Sciatic nerve (tissue), 2 donors: Measurements from ENCODE around the gene FFAR3. TPM values are rescaled to one million over a fixed set of nuclear protein-coding genes. Genes with fewer than 3 reads are reported as not detected.
"Not testable (repeated sequence)": the region's sequence is repeated elsewhere in the genome, so short reads cannot be mapped to it uniquely, and the experiment has no call there.

ENCODE experiments used
- ATAC-seq: fragments of 200-7000 bp; cut with Tn5 transposase; one replicate; pipeline ENCODE4 v1.9.1; 2020; ENCODE audit warnings: mild to moderate bottlenecking, moderate library complexity
- DNase-seq: peaks from one replicate; pipeline ENCODE4 v3.0.0-alpha.2; 2020; ENCODE audit warnings: low spot score
- intact Hi-C: fragments of 100-400 bp; cut with DNase I; formaldehyde crosslinking; loops from one replicate; pipeline ENCODE4 v1.14.2; 2022
- total RNA-seq: library from RNA; stranded (reverse); fragmentation: NEBNext Ultra II Directional; extraction: Animal tissue kit (Norgen Biotek cat#: 25700); gene quantifications from one replicate; pipeline ENCODE4 v1.2.1, GENCODE V29; 2021
- donor health status: DM: no; HTN: no; CAD: no.
- donor health status: DM: no; HTN: no; CAD: no.

Gene FFAR3
- total RNA-seq, 1 donor from 2014 or later = 0.76 TPM

GRCh38 chr19:35363711-35364425 lies 5.6 kb downstream of the FFAR3 start:
- intact Hi-C loops = no loop called here
- DNase-seq = no peak
- no peak for ATAC-seq

GRCh38 chr19:35365303-35365702 lies 7.0 kb downstream of the FFAR3 start:
- intact Hi-C loops = no loop called here
- DNase-seq (no peak), ATAC-seq (no peak)

- ATAC-seq (no peak), DNase-seq (no peak)
- intact Hi-C loops = no loop called here
Observed at GRCh38 chr19:35368378-35368777, 10.1 kb downstream of the FFAR3 start.

- ATAC-seq = no peak
- intact Hi-C loops = no loop called here
- no peak for DNase-seq
Observed at GRCh38 chr19:35369522-35369921, 11.3 kb downstream of the FFAR3 start.

- intact Hi-C loops = no loop called here
- ATAC-seq (no peak), DNase-seq (no peak)
Observed at GRCh38 chr19:35370722-35371121, 12.5 kb downstream of the FFAR3 start, which contains the start of gene GPR42. Gene GPR42, plus strand, starts transcription at chr19:35371068. Its CDS starts 292 bp downstream, at chr19:35371360.

- DNase-seq (no peak), ATAC-seq (no peak)
- intact Hi-C loops = no loop called here
Observed at GRCh38 chr19:35373492-35373891, 15.2 kb downstream of the FFAR3 start.

- ATAC-seq, DNase-seq, intact Hi-C loops: not testable (repeated sequence)
Observed at GRCh38 chr19:35374031-35374430, 15.8 kb downstream of the FFAR3 start.

GRCh38 chr19:35375505-35376307 lies 17.4 kb downstream of the FFAR3 start:
- intact Hi-C loops = no loop called here
- no peak for DNase-seq
- no peak for ATAC-seq

- intact Hi-C loops = no loop called here
- ATAC-seq (no peak), DNase-seq (no peak)
Observed at GRCh38 chr19:35377656-35378055, 19.4 kb downstream of the FFAR3 start.

GRCh38 chr19:35378356-35378755 lies 20.1 kb downstream of the FFAR3 start:
- intact Hi-C loops = no loop called here
- no peak for DNase-seq
- no peak for ATAC-seq

GRCh38 chr19:35379545-35379944 lies 21.3 kb downstream of the FFAR3 start:
- ATAC-seq, DNase-seq, intact Hi-C loops: not testable (repeated sequence)

- intact Hi-C loops = no loop called here
- peak; percentile 65 for ATAC-seq
- DNase-seq = no peak
Observed at GRCh38 chr19:35379992-35380391, 21.7 kb downstream of the FFAR3 start.

- DNase-seq (no peak), ATAC-seq (no peak)
- intact Hi-C loops = no loop called here
Observed at GRCh38 chr19:35380450-35381124, 22.3 kb downstream of the FFAR3 start.

GRCh38 chr19:35381318-35381717 lies 23.1 kb downstream of the FFAR3 start:
- no peak for DNase-seq
- intact Hi-C loops = no loop called here
- ATAC-seq = no peak

GRCh38 chr19:35381926-35382325 lies 23.7 kb downstream of the FFAR3 start:
- DNase-seq = no peak
- intact Hi-C loops = no loop called here
- ATAC-seq = no peak

- intact Hi-C loops = no loop called here
- DNase-seq (no peak), ATAC-seq (no peak)
Observed at GRCh38 chr19:35383536-35383935, 25.3 kb downstream of the FFAR3 start.

GRCh38 chr19:35388277-35389054 lies 30.2 kb downstream of the FFAR3 start:
- ATAC-seq = no peak
- intact Hi-C loops = no loop called here
- DNase-seq = no peak

- ATAC-seq (no peak), DNase-seq (no peak)
- intact Hi-C loops = no loop called here
Observed at GRCh38 chr19:35389192-35389861, 31.1 kb downstream of the FFAR3 start.
